ENCODE measurements around the gene RTF2. TPM values are rescaled to one million over a fixed set of nuclear protein-coding genes. Genes with fewer than 3 reads are reported as not detected.

The RTF2 gene
- total and polyA plus RNA-seq, 2 of the 13 experiments (the other 11 are each of a cell fraction or from before 2014, with no cell fraction given), result 81.8 to 142 TPM

DNA sequence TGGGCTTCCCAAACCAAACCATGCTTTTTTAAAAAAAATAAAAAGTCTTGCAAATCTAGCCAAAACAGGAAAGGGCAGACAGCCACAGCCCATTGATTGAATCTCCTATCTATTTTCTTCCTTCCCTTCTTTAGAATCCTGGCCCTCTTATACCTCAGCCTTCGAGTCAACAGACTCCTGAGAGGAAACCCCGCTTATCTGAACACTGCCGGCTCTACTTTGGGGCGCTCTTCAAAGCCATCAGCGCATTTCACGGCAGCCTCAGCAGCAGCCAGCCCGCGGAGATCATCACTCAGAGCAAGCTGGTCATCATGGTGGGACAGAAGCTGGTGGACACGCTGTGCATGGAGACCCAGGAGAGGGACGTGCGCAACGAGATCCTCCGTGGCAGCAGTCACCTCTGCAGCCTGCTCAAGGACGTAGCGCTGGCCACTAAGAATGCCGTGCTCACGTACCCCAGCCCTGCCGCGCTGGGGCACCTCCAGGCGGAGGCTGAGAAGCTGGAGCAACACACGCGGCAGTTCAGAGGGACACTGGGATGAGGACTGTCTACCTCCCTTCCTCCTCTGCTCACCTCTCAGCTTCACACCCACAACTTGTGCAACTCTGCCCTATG lies 10.1 kb upstream of the RTF2 start:
- TF ChIP-seq MXD4 (CRISPR knock-in tag; IDR thresholded peaks at IDR 0.05) (no peak), FOXA3 (CRISPR knock-in tag; IDR thresholded peaks at IDR 0.05) (no peak)
- CTCF ChIA-PET (ENCODE audit: low intra/inter-chr PET ratio, low total read pairs), result no interaction called here

DNA sequence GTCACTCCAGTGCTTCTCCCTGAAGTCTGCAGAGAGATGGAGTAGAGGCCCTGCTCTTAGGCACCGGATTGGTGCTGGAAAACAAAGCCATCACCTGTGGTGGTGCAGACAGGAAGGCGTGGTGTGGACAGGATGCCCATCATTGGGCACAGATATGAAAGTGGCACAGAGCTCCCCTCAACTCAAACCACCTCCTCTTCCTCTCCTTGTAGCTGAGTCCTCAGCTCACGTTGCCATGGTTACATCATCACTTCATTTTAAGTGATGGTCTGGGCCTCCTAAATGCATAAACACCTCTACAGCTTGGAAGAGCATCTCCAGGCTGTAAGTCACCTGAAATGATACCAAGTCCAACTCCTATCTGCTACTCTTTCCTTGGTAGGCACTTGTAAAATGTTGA lies 8.0 kb upstream of the RTF2 start:
- Histone ChIP-seq H3K36me3 (replicated peaks in 1 of 2; ENCODE audit: control insufficient read depth in 1 of 2, insufficient read depth in 2 of 2, low read length in 2 of 2) (no peaks in the 10 kb centered on the region), H3K79me2 (ENCODE audit: insufficient read depth, low read length) (no peaks in the 10 kb centered on the region), H3K9me3 (ENCODE audit: low read length) (no peaks in the 10 kb centered on the region), H3K4me3 (replicated peaks in 1 of 3; ENCODE audit: insufficient read depth in 1 of 3, low read depth in 2 of 3, low read length in 3 of 3) (no peak overlapping the region), H3K27me3 (ENCODE audit: control insufficient read depth in 1 of 2, insufficient read depth in 2 of 2, low read length in 2 of 2) (no peaks in the 10 kb centered on the region), H3K27ac (ENCODE audit: extremely low read length, insufficient read depth, low read length) (no peak overlapping the region), H3K4me2 (ENCODE audit: low read depth, low read length) (no peak overlapping the region), H4K20me1 (ENCODE audit: insufficient read depth, low read length) (no peaks in the 10 kb centered on the region), H3K4me1 (ENCODE audit: insufficient read depth, low read length) (no peaks in the 10 kb centered on the region), H2AFZ (ENCODE audit: low read length) (no peak overlapping the region), H3K9ac (ENCODE audit: insufficient read depth, low read depth, low read length) (no peak overlapping the region)
- TF ChIP-seq, protein P1, sequence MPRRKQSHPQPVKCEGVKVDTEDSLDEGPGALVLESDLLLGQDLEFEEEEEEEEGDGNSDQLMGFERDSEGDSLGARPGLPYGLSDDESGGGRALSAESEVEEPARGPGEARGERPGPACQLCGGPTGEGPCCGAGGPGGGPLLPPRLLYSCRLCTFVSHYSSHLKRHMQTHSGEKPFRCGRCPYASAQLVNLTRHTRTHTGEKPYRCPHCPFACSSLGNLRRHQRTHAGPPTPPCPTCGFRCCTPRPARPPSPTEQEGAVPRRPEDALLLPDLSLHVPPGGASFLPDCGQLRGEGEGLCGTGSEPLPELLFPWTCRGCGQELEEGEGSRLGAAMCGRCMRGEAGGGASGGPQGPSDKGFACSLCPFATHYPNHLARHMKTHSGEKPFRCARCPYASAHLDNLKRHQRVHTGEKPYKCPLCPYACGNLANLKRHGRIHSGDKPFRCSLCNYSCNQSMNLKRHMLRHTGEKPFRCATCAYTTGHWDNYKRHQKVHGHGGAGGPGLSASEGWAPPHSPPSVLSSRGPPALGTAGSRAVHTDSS (CRISPR knock-in tag; conservative IDR thresholded peaks at IDR 0.05), result no peak
- peak; percentile 39; the same call in 1 of the 2 replicates for TF ChIP-seq RFX1 (IDR thresholded peaks at IDR 0.05)
- no TSS peak for BruUV-seq (replicated peaks)
- ATAC-seq (no peak), DNase-seq (ENCODE audit: low spot score) (no peak), FAIRE-seq (no peak)
- WGBS (ENCODE audit: low lambda C conversion rate), result 32% methylated on average over 3 of the region's 3 CpGs
- CTCF ChIA-PET (ENCODE audit: low intra/inter-chr PET ratio, low total read pairs), result no interaction called here
- in situ Hi-C loops (cut with HindIII; ENCODE audit: extremely low pct_ligation_motif_present, low pct_unique_long_range_greater_than_20kb) (no loop called here), intact Hi-C loops (cut with micrococcal nuclease; ENCODE audit: unreplicated experiment) (no loop called here)
- POLR2A ChIA-PET, result interaction anchor here (1.0 kb wide), 1 partner anchor 68 kb away, joined by 3 read pairs; the partner anchor contains the start of genes AURKA and CSTF1

More for the DNA sequence above, 10.1 kb upstream of the RTF2 start:
- no peak for FAIRE-seq
- BruUV-seq (replicated peaks), result no TSS peak
- Histone ChIP-seq H3K27ac (ENCODE audit: extremely low read length, insufficient read depth, low read length) (no peak overlapping the region), H3K9me3 (ENCODE audit: low read length) (no peaks in the 10 kb centered on the region), H3K79me2 (ENCODE audit: insufficient read depth, low read length) (no peaks in the 10 kb centered on the region), H3K4me2 (ENCODE audit: low read depth, low read length) (no peak overlapping the region), H3K9ac (ENCODE audit: insufficient read depth, low read depth, low read length) (no peak overlapping the region), H3K27me3 (ENCODE audit: control insufficient read depth in 1 of 2, insufficient read depth in 2 of 2, low read length in 2 of 2) (no peaks in the 10 kb centered on the region), H3K4me3 (replicated peaks in 1 of 3; ENCODE audit: insufficient read depth in 1 of 3, low read depth in 2 of 3, low read length in 3 of 3) (no peak overlapping the region), H3K36me3 (replicated peaks in 1 of 2; ENCODE audit: control insufficient read depth in 1 of 2, insufficient read depth in 2 of 2, low read length in 2 of 2) (no peaks in the 10 kb centered on the region), H4K20me1 (ENCODE audit: insufficient read depth, low read length) (no peaks in the 10 kb centered on the region), H3K4me1 (ENCODE audit: insufficient read depth, low read length) (no peaks in the 10 kb centered on the region), H2AFZ (ENCODE audit: low read length) (no peak overlapping the region)
- in situ Hi-C loops (cut with HindIII; ENCODE audit: extremely low pct_ligation_motif_present, low pct_unique_long_range_greater_than_20kb), result no loop called here
- no peak for DNase-seq (ENCODE audit: low spot score)
- POLR2A ChIA-PET, result no interaction called here
- intact Hi-C loops (cut with micrococcal nuclease; ENCODE audit: unreplicated experiment), result no loop called here
- ATAC-seq, result no peak
- 81% methylated on average over 22 of the region's 22 CpGs for WGBS (ENCODE audit: low lambda C conversion rate)
